Ascending aorta (tissue), 2 donors: Measurements from ENCODE around the gene COL1A1. TPM values are rescaled to one million over a fixed set of nuclear protein-coding genes. Genes with fewer than 3 reads are reported as not detected.

Source experiments
- DNase-seq, 2 donors: peaks; one replicate each; pipeline ENCODE4 v3.0.0-alpha.2; 2019; ENCODE audit warnings: low spot score in 2 of 2
- H3K27ac ChIP-seq, 2 donors: fragments of 200-600 bp; sonication (generic); one replicate each; pipeline ENCODE4 v1.5.1; 2016 to 2017; ENCODE audit warnings: mild to moderate bottlenecking in 1 of 2
- H3K27me3 ChIP-seq: fragments of 200-600 bp; sonication (generic); one replicate; pipeline ENCODE4 v1.5.1; 2017
- H3K36me3 ChIP-seq, 2 donors: fragments of 200-600 bp; sonication (generic); one replicate each; pipeline ENCODE4 v1.5.1; 2016
- H3K4me1 ChIP-seq, 2 donors: fragments of 200-600 bp; sonication (generic); one replicate each; pipeline ENCODE4 v1.5.1; 2016 to 2017; ENCODE audit warnings: mild to moderate bottlenecking in 1 of 2
- H3K4me3 ChIP-seq, 2 donors: fragments of 200-600 bp; sonication (generic); one replicate each; pipeline ENCODE4 v1.5.1; 2016 to 2017; ENCODE audit warnings: mild to moderate bottlenecking in 1 of 2
- H3K9me3 ChIP-seq, 2 donors: fragments of 200-600 bp; sonication (generic); one replicate each; pipeline ENCODE4 v1.5.1; 2016
- CTCF ChIP-seq, 3 experiments: fragments of 200-600 bp in 2 of 3; fragments of 450-650 bp in 1 of 3; sonication (generic) in 2 of 3; IDR thresholded peaks; one replicate each; pipeline ENCODE4 v1.5.1; 2016 to 2019; ENCODE audit warnings: antibody characterized with exemption in 3 of 3, mild to moderate bottlenecking in 1 of 3, moderate library complexity in 1 of 3
- intact Hi-C: fragments of 100-400 bp; cut with DNase I; formaldehyde crosslinking; loops from one replicate; pipeline ENCODE4 v1.15.1; 2023
- total RNA-seq: library from RNA; depleted of rRNA; stranded (reverse); fragments of >200 nt; gene quantifications from one replicate; pipeline ENCODE4 v1.1.0, GENCODE V29; 2016

The COL1A1 gene
- total RNA-seq, 1 donor from 2014 or later, result 547 TPM

- Histone ChIP-seq H3K4me1 (peaks cover 16 to 40% of the 10 kb centered on the region in 2 donors), H3K9me3 (no peaks in the 10 kb centered on the region), H3K27me3 (no peaks in the 10 kb centered on the region), H3K27ac (peak overlapping the region; percentile 62 to 96), H3K4me3 (peak overlapping the region in 1 of 2 donors; percentile 35), H3K36me3 (no peaks in the 10 kb centered on the region)
- DNase-seq, result peak in 1 of 2 donors; percentile 84
- intact Hi-C loops, result no loop called here
- no peak for TF ChIP-seq CTCF (IDR thresholded peaks at IDR 0.05)
These were observed 5.3 kb upstream of the COL1A1 start for GRCh38 chr17:50206604-50207293.

- Histone ChIP-seq H3K36me3 (no peaks in the 10 kb centered on the region), H3K27me3 (no peaks in the 10 kb centered on the region), H3K9me3 (no peaks in the 10 kb centered on the region), H3K4me3 (no peak overlapping the region), H3K27ac (peak overlapping the region; percentile 54 to 69), H3K4me1 (peaks cover 14 to 35% of the 10 kb centered on the region in 2 donors)
- intact Hi-C loops, result no loop called here
- no peak for DNase-seq
- no peak for TF ChIP-seq CTCF (IDR thresholded peaks at IDR 0.05)
These were observed 4.6 kb upstream of the COL1A1 start for GRCh38 chr17:50205963-50206505.

- intact Hi-C loops, result no loop called here
- Histone ChIP-seq H3K27me3 (no peaks in the 10 kb centered on the region), H3K4me3 (no peak overlapping the region), H3K27ac (peak overlapping the region; percentile 54 to 69), H3K9me3 (no peaks in the 10 kb centered on the region), H3K4me1 (peaks cover 7 to 28% of the 10 kb centered on the region in 2 donors), H3K36me3 (no peaks in the 10 kb centered on the region)
- no peak for DNase-seq
- TF ChIP-seq CTCF (IDR thresholded peaks at IDR 0.05), result no peak
These were observed 3.9 kb upstream of the COL1A1 start for GRCh38 chr17:50205111-50205962.

GRCh38 chr17:50204431-50204830, 3.0 kb upstream of the COL1A1 start:
- no peak for DNase-seq
- Histone ChIP-seq H3K27me3 (no peaks in the 10 kb centered on the region), H3K27ac (peak overlapping the region in 1 of 2 donors; percentile 54), H3K4me1 (peaks cover 2 to 22% of the 10 kb centered on the region in 2 donors), H3K4me3 (no peak overlapping the region), H3K36me3 (peaks cover under 1 to 2% of the 10 kb centered on the region in 2 donors), H3K9me3 (no peaks in the 10 kb centered on the region)
- TF ChIP-seq CTCF (IDR thresholded peaks at IDR 0.05), result no peak
- intact Hi-C loops, result loop anchor here (5.0 kb wide), 1 partner anchor 33 kb away; no protein-coding TSS in a partner anchor

GRCh38 chr17:50203604-50204345, 2.3 kb upstream of the COL1A1 start:
- intact Hi-C loops, result loop anchor here (5.0 kb wide), 1 partner anchor 34 kb away; no protein-coding TSS in a partner anchor
- H3K4me1 ChIP-seq, result peaks cover 3 to 26% of the 10 kb centered on the region in 2 donors
- H3K36me3 ChIP-seq, result peaks cover 7 to 9% of the 10 kb centered on the region in 2 donors
- no peaks in the 10 kb centered on the region for H3K27me3 ChIP-seq
- H3K4me3 ChIP-seq, result no peak overlapping the region
- TF ChIP-seq CTCF (IDR thresholded peaks at IDR 0.05), result no peak
- H3K27ac ChIP-seq, result peak overlapping the region; percentile 52 to 97
- DNase-seq, result no peak
- H3K9me3 ChIP-seq, result no peaks in the 10 kb centered on the region
